ENCODE measurements around the gene CALM1.

Gene CALM1

DNA sequence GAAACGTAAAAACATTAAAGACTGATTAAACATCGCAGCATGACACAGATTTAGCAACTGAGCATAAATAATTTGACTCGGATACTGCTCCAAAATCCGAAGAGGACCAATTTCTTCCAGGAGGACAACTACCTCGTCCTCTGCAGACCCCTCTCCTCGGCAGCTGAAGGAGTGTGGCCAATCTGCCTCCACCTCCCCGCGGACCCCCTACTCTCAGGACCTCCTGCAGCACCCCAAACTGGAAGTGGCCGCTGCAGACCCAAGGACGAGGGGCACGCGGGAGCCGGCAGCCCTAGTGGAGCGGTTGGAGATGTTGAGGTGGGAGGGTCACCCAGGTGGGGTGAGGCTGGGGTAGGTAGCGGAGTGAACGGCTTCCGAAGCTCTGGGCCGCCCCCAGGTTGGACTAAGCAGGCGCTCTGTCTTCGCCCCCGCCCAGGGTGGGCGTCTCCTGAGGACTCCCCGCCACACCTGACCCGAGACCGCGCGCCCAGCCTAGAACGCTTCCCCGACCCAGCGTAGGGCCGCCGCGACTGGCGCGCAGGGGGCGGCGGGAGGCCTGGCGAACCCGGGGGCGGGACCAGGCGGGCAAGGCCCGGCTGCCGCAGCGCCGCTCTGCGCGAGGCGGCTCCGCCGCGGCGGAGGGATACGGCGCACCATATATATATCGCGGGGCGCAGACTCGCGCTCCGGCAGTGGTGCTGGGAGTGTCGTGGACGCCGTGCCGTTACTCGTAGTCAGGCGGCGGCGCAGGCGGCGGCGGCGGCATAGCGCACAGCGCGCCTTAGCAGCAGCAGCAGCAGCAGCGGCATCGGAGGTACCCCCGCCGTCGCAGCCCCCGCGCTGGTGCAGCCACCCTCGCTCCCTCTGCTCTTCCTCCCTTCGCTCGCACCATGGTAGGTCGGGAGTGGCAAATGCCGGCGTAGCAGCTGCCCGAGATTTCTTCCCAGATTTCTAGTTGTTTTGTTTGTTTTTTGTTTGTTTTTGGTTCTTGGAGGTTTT lies at the start of gene CALM1:
CALM1 (plus strand) TSS at position 689 of the 999 bp plus-strand sequence; CDS start at position 891, 202 bp downstream.
- DNase-seq = peak; percentile 92

DNA sequence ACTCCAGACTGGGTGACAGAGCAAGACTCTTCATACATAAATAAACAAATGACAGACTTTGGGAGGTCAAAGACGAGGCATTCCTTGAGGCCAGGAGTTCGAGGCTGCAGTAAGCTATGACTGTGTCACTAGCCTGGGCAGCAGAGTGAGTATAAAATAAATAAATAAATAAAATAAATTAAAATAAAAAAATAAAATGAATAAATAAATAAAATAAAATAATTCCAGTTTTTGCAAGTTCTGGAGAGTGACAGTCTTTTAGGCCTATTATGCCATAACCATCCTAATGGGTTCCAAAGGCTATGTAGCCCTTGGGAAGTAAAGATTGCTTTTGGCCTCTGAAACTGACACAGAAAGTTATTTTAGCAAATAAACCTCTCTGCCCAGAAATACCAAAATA lies 48.6 kb upstream of the CALM1 start:
- no peak for DNase-seq

DNA sequence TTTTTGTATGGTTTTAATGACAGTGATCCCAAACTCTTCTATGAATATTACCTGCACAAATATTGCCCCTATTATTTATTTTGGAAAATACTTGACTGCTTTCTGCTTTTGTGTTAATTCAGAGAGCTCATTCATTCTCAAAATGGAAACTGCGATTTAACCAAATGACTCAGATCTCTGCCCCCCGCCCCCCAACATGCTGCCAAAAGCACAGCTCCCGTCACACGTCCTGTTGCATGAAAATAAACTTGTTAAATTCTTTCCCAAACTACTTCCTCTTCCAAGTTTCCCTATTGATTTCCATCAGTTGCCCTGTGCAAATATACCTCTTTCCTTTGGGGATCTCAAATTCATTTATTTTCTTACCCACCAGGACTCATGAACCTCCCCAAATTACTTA lies 47.1 kb upstream of the CALM1 start:
- DNase-seq = no peak

DNA sequence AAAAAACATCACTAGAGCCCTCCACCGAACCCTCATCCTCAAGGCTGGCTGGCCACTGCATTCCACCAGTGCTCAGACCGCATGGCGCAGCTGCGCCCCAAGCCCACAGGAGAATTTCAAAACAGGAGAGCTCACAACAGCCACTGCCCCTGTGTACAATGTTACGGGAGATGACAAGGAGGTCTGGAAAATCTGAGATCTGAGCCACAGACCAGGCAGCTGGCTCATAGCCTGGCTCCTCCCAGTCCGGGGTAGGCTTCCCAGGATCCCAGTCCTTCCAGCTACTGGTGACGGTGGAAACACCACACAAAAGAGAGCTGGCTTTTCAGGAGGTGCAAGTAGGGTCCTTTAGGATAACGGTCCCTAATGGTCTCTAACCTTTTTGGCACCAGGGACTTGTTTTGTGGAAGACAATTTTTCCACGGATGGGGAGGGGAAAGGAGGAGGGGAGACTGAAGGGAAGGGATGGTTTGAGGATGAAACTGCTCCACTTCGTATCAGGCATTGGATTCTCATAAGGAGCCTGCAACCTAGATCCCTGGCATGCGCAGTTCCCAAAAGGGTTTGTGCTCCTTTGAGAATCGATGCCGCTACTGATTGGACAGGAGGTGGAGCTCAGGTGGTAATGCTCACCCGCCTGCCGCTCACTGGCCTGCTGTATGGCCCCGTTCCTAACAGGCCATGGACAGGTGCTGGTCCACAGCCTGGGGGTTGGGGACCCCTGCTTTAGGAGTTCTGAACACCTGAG lies 42.1 kb upstream of the CALM1 start:
- no peak for DNase-seq

DNA sequence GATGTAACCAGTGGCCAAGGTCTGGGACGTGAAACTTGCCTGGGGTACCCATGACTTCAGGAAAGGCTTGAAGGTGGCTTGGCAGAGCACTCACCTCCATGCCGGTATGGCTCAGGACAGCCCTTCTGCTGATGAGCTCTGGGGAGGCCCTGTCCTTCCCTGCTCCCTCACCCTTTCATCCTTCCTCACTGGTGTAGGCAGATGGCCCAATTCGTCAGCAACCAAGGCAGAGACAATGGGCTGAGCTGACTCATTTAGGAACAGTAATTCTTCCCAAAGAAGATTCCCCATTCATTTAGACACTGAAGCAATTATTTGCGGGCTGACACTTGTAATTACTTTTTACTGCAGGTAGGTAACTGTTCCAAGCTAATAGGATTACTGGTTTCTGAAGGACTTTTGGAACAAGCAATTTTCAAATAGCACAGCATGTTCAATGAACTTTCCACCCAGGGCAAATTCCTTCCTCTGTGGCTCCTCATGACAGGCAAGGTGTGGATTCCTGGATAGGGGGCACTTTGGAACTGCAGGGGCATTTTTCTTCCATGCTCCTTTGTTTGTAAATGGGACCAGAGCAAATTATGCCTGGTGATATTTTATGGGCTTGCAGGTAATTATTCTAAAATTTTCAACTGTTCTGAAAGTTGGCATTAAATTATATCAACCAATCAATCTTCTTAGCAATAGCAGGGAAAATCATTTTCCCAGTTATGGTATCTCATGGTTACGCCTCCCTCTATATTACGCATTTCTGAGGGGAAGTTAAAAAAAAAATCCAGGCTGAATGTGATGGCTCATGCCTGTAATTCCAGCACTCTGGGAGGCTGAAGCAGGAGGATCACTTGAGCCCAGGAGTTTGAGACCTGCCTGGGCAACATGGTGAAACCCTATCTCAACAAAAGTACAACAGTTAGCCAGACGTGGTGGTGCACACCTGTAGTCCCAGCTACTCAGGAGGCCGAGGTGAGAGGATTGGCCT lies 41.0 kb upstream of the CALM1 start:
- peak; percentile 17 for DNase-seq

DNA sequence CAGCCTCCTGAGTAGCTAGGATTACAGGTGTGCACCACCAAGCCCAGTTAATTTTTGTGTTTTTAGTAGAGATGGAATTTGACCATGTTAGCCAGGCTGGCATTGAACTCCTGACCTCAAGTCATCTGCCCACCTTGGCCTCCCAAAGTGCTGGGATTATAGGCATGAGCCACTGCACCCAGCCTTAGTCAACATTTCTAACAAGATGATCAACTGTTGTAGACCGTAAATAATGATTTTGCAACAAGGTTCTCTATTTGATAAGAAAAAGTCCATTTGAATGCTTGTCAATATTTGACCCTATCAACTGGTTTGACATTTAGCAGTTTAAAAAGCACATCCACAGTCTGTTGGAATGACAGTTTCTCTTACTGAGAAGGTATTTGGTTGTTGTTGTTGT lies 39.9 kb upstream of the CALM1 start:
- DNase-seq = no peak

DNA sequence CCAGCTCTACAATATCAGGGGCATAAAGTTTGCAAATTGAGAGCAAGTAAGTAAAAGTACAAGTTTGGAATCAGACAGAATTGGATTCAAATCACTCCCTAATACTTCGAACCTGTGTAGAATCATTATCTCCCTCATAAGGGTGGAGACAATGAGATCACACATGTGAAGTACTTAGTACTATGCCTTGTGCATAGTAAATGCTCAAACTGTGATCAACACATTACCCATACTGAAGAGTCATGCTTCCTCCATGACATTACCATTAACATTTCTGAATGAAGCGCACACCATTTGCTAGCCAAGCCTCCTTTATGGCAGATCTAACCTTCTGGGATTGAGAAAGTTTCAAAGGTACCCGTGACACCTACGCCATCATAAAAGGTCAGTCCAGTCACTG lies 38.5 kb upstream of the CALM1 start:
- no peak for DNase-seq

DNA sequence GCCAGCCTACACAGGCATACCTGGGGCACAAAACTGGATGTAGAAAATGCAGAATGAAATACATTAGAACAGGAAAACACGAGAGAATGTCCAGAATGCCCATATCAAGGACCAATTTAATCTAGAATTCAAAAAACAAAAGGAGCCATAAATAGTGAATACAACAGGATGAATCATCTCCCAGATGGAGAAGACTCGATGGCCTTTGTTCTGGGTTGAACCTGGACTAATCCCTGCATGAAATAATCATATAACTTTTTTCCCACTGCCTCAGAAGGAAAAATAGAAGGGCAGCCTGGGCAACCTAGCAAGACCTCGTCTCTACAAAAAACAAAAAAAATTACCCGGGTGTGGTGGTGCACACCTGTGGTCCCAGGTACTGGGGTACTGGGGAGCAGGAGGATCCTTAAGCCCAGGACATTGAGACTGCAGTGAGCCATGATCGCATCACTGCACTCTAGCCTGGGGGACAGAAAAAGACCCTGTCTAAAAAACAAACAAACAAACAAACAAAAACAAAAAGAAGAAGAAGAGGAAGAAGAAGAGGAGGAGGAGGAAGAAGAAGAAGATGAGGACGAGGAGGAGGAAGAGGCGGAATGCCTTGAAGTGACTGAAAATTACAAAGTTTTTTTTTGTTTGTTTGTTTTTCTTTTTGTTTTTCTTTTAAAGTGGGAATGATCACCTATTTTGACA lies 34.8 kb upstream of the CALM1 start:
- DNase-seq = no peak

DNA sequence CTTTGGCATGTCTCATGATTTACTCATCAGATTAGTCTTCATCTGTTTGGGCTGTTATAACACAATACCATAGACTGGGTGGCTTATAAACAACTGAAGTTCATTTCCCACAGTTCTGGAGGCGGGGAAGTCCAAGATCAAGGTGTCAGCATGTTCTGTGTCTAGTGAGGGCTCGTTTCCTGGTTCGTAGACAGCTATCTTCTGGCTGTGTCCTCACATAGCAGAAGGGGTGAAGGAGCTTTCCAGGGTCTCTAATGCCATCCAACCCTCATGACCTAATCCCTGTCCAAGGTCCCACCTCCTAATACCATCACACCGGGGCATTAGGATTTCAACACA lies 34.3 kb upstream of the CALM1 start:
- no peak for DNase-seq

DNA sequence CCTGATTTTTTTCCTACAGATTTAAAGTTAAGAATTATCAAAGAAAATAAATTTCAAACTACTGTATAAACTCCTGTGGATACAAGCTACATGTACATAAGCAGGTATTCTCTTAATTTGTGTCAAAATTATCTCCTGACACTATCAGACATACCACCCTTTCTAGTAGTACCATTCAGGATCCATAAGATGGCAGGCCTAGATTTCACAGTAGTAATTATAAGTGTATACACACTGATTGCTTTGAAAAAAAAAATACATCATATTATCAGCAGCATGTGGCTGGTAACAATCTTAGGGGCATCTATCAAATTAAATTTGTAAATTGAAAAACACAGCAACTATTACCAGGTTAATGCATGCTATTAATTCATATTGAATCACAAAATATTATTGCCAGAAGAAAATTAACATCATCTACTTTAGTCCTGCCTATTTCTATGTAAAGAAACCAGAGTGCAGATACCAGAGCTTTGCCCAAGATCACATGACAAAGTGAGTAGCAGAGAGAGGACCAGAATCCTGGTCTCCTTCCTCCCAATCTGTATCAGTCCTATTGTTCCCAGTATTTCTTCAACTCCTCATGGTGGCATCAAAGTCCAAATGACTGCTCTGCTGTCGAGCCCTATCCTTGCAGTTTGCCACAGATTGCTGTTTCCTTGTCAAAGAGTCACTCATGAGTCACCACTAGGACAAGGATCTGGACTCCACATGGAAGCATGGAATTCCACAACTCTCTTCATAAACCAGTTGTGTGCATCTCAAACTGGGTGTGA lies 27.7 kb upstream of the CALM1 start:
- DNase-seq = peak; percentile 32

DNA sequence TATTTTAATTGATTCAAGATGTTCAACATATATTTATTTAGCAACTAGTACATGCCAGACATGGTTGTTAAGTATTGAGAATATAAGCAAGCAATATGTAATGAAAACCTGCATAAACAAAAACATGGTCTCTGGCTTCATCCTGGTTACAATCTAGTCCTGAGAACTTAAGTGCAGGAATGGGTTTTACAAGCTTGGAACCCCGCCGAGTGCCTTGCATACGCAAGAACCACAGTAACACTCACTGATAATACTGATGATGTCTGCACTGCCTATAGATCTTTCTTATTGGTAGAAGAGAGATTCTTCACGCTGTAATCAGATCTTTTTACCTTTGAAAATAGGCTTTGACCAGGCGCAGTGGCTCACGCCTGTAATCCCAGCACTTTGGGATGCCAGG lies 22.9 kb upstream of the CALM1 start:
- no peak for DNase-seq

DNA sequence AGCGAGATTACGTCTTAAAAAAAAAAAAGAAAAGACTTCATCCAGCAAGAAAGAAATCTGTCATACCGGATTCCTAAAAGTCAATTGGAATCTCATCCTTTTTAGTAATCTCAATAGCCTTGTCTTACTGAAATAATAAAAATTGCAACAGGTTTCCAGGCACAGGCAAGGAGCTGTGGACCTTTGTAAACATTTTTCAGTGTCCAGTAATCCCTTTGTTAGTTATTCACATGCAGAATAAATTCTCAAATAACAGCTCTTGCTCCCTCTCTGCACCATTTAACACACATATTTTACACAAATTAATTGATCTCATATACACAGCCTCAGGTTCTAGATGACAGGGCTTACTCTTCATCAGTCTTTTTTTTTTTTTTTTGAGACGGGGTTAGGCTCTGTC lies 22.0 kb upstream of the CALM1 start:
- no peak for DNase-seq

DNA sequence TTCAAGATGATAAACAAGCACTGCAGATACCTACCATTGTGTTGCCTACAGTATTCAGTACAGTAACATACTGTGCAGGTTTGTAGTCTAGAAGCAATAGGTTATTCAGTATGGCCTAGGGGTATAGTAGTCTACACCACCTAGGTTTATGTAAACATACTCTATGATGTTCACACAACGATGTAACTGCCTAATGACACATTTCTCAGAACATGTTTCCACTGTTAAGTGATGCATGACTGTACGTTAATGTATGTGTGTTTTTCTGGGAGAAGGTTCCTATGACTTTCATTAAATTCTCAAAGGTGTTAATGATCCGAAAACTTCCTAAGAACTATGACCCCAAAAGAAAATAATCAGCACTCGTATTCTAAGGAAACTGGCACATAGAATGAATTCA lies 20.9 kb upstream of the CALM1 start:
- no peak for DNase-seq

DNA sequence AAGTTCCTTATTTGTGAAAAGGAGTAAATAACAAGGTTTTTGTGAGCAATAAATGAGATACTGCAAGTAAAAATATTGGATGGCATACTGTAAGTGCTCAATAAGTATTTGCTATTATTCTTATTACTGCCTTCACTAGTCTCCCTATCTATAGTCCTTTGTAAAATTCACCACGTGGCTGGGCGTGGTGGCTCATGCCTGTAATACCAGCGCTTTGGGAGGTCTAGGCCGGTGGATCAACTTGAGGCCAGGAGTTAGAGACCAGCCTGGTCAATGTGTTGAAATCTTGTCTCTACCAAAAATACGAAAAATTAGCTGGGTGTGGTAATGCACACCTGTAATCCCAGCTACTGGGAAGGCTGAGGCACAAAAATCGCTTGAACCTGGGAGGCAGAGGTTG lies 18.6 kb upstream of the CALM1 start:
- no peak for DNase-seq

DNA sequence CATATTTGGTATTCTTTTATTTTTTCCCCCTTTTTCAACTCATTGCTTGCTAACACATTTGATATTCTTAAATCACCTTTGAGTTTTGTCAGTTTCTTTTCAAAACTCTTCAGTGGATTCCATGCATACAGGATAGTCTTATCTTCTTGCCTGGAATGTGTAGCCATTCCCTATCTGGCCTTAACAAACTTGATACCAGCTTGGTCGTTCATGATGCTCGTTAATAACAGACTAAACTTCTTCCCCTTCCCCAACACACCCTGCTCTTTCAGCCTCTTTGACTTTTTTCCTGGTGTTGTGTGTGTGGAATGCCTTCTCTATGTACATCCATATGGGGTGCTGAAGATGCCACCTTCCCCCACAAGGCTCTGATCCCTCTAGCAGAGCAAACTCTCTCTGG lies 17.7 kb upstream of the CALM1 start:
- DNase-seq = no peak

DNA sequence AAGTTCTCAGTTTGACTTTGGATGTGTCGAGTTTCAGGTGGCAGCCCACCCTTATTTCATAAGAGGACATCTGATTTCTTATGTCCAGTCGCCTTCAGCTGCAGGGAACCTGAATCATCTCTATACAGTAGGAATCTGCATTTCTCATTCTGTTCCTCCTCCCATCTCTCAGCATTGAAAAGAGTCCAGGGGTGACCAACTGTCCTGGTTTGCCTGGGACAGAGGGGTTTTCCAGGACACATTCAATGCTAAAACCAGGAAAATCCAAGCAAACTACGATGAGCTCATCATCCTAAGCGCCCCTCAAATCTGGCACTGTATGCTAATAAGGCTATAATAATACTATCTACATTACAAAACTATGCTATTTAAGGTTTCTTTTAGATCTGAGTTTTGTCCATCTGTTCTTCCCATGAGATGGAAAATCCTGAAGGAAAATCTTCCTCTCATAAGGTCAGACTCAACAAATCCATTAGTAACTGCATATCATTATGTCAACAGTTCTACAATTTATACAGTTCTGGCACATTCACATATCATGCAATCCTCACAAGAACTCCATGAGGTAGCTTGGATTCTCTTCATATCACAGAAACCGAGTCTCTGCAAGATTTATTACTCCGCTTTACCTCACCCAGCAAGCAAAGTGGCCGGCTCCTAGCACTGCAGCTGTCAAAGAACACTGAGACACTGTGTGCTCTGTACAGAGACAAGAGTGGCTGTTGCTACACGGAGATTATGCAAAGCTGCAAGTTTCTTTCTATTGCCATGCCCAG lies 15.6 kb upstream of the CALM1 start:
- no peak for DNase-seq

DNA sequence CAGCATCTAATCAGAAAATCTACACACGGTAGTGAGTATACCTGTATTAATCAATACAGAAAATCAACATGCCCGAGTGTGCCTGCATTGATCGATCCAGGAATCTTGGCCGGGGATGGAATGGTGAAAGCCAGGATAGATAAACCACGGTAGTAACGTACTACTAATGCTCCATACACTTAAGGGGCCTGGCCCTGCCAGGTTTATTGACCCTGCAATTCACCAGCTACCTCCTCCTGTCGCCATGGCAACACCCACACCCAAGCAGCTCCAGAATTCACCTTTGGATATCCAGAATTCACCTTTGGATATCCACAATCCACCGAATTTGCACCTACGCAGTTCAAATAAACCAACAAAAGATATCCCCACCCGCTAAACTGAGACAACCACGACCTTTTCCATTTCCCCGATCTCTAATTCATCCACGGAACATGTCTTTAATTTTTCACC lies 14.8 kb upstream of the CALM1 start:
- no peak for DNase-seq

DNA sequence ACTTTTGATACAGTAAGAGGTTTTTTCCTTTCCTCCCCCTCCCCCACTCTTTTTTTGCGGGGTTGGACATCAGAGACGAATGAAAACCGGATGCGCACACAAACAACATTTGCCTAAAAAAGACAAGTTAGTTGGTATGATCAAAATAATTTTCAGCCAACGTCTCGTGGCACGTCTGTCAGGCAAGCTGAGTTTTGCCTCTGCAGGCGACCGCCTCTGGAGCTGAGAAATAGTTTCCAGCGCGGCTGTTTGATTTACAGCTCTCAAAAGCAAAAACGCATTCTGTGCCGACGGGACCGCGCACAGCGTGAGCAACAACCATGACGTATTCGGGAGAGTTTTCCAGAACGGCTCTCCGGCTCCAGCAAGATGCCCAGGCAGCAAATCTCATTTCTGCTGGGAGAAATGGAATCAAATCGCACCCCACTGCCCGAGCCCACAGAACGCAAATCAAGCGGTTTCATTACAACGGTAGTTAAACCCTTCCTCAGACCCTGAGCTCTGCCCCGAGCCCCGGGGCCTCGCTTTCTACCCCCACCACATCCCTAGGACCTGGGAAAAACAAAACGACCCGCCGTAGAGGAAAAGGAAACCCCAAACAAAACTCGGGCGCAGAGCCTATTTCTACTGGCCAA lies 14.2 kb upstream of the CALM1 start:
- peak; percentile 70 for DNase-seq

DNA sequence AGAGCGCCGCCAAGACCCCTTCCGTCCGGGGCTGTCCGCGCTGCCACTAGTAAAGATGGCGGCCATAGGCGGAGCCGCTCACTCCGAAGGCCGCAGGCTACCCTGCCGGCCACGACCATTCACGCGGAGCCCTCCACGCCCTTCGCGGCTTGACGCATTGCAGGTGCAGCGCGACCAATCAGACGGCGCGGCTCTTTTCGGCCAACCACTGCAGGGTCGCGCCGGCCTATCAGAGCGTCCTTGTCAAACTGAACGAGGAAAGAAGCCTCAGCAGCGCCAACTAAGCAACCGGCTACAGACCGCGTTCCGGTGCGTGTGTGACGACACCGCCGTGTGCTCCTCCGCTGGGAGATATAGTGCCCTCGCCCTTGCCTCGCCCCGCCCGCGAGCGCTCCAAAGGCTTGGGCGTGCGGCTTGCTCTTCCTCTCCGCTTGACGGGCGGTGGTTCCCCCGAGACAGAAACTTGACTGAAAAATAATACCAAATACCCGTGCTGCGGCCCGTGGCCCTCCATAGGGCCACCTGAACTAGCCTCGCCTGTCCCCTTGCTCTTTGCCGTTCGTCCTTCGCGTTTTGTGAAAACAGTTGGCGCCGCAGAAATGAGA lies 13.6 kb upstream of the CALM1 start:
- DNase-seq = peak; percentile 100
